GM21423 (cell line): Measurements from ENCODE around the gene PRKAG3.
"Not testable (repeated sequence)": the region's sequence is repeated elsewhere in the genome, so short reads cannot be mapped to it uniquely, and the experiment has no call there.

Source experiments
- ATAC-seq: cut with Tn5 transposase; IDR thresholded peaks from one replicate; pipeline ENCODE4 v1.9.1; 2021; ENCODE audit warnings: mild to moderate bottlenecking, moderate library complexity; ENCODE audit not compliant: unreplicated experiment

Gene PRKAG3

GRCh38 chr2:218844334-218844733, 12.7 kb upstream of the PRKAG3 start:
- not testable (repeated sequence) for ATAC-seq

- no peak for ATAC-seq
Observed at GRCh38 chr2:218839888-218840287, 8.3 kb upstream of the PRKAG3 start.

GRCh38 chr2:218839430-218839829, 7.8 kb upstream of the PRKAG3 start:
- ATAC-seq = no peak

- ATAC-seq = no peak
Observed at GRCh38 chr2:218837495-218837894, 5.9 kb upstream of the PRKAG3 start.

- no peak for ATAC-seq
Observed at GRCh38 chr2:218834685-218835084, 3.1 kb upstream of the PRKAG3 start.

GRCh38 chr2:218833023-218833609, 1.5 kb upstream of the PRKAG3 start:
- no peak for ATAC-seq

GRCh38 chr2:218832520-218832919, 917 bp upstream of the PRKAG3 start:
- no peak for ATAC-seq

- no peak for ATAC-seq
Observed at GRCh38 chr2:218832081-218832480, 478 bp upstream of the PRKAG3 start.

GRCh38 chr2:218830526-218831306, 887 bp downstream of the PRKAG3 start:
- ATAC-seq = no peak

GRCh38 chr2:218829868-218830451, 1.6 kb downstream of the PRKAG3 start:
- ATAC-seq = no peak

GRCh38 chr2:218828477-218828778, 3.2 kb downstream of the PRKAG3 start:
- no peak for ATAC-seq

GRCh38 chr2:218827701-218828476, 3.7 kb downstream of the PRKAG3 start:
- no peak for ATAC-seq

- ATAC-seq = no peak
Observed at GRCh38 chr2:218826791-218827190, 4.8 kb downstream of the PRKAG3 start.

GRCh38 chr2:218824004-218824403, 7.6 kb downstream of the PRKAG3 start:
- no peak for ATAC-seq

- ATAC-seq = no peak
Observed at GRCh38 chr2:218823196-218823855, 8.3 kb downstream of the PRKAG3 start.

- ATAC-seq = no peak
Observed at GRCh38 chr2:218822622-218823021, 9.0 kb downstream of the PRKAG3 start.

- no peak for ATAC-seq
Observed at GRCh38 chr2:218821605-218822211, 9.9 kb downstream of the PRKAG3 start.

GRCh38 chr2:218820746-218821369, 10.7 kb downstream of the PRKAG3 start:
- ATAC-seq = no peak

- ATAC-seq = no peak
Observed at GRCh38 chr2:218819093-218819492, 12.5 kb downstream of the PRKAG3 start.

GRCh38 chr2:218816561-218817011, 15.0 kb downstream of the PRKAG3 start:
- no peak for ATAC-seq
